Measurements from ENCODE around the gene BCORL1.

GRCh38 chrX:129963729-129964128 is 18.7 kb upstream of the BCORL1 start:
- TF ChIP-seq, protein P1, sequence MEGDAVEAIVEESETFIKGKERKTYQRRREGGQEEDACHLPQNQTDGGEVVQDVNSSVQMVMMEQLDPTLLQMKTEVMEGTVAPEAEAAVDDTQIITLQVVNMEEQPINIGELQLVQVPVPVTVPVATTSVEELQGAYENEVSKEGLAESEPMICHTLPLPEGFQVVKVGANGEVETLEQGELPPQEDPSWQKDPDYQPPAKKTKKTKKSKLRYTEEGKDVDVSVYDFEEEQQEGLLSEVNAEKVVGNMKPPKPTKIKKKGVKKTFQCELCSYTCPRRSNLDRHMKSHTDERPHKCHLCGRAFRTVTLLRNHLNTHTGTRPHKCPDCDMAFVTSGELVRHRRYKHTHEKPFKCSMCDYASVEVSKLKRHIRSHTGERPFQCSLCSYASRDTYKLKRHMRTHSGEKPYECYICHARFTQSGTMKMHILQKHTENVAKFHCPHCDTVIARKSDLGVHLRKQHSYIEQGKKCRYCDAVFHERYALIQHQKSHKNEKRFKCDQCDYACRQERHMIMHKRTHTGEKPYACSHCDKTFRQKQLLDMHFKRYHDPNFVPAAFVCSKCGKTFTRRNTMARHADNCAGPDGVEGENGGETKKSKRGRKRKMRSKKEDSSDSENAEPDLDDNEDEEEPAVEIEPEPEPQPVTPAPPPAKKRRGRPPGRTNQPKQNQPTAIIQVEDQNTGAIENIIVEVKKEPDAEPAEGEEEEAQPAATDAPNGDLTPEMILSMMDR (IDR thresholded peaks at IDR 0.05): no peak
- TF ChIP-seq POLR2A (IDR thresholded peaks at IDR 0.05): no peak

Data from thyroid gland (tissue), 4 donors.